Activated naive CD4-positive, alpha-beta T cell treated with Interleukin-2 at 50 U/mL for 16 hours (primary cell): ENCODE measurements around the gene ZBTB16.

Experiments used
- DNase-seq: peaks from one replicate; pipeline ENCODE4 v3.0.0-alpha.2; 2020

ZBTB16 gene

DNA sequence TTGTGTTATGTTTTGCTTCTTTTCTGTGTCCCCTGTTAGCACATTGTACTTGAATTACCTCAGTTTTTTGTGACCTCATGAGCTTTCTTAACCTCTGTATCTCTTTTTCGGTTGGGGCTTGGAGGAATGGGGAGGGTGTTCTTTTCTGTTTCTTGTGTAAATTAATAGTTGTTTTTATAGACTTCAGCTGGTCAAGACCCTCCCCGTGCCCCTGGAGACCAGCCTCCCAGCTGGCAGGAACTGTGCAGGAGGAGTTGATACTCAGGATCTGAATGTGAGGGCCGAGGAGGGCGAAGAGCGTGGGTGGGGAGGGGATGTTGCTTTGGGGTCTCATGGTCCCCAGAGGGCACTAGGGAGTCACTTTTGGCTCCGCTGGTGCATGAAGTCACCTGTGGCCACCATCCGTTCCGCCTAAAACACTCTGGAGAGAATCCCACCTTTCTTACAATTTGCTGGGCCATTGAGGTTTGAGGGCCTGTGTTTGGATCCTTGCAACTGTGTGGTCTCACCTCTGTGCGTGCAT is 192.4 kb downstream of the ZBTB16 start:
- DNase-seq: no peak

DNA sequence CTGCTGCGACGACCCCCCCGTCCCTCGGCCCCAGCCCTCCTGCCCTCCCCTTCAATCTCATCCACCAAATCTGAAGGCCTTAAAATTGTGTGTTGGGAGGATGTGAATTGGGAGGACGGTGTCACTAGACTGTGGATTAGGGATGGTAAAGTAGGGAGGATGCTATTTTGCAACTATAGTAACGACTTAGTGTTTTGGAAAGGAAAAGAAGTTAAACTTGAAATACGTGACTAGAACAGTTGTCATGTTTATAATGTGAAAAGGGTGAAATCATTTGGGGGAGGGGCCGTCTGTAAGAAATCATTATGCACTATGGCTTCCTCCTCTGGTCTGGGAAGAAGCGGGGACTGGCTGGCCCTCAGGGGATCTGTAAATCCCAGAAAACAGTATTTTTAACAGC is 193.3 kb downstream of the ZBTB16 start:
- DNase-seq: no peak

GRCh38 chr11:114253771-114254170 is 194.3 kb downstream of the ZBTB16 start:
- DNase-seq: no peak

DNA sequence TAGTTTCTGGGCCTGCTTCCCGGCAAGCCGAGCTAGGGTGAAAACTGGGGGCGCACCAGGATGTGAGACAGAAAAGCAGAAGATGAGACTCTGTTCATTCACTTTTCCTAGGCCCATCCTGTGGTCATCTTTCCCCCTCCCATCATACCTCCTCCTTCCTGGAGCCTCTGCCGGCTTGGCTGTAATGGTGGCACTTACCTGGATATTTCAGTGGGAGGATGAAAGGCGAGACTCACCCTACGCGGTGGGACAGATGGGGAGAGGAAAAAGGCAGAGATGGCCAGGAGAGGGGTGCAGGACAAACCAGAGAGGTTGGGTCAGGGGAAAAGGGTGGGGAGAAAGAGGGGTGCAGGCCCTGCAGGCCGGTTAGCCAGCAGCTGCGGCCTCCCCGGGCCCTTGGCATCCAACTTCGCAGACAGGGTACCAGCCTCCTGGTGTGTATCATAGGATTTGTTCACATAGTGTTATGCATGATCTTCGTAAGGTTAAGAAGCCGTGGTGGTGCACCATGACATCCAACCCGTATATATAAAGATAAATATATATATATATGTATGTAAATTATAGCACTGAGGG is 195.1 kb downstream of the ZBTB16 start:
- no peak for DNase-seq

DNA sequence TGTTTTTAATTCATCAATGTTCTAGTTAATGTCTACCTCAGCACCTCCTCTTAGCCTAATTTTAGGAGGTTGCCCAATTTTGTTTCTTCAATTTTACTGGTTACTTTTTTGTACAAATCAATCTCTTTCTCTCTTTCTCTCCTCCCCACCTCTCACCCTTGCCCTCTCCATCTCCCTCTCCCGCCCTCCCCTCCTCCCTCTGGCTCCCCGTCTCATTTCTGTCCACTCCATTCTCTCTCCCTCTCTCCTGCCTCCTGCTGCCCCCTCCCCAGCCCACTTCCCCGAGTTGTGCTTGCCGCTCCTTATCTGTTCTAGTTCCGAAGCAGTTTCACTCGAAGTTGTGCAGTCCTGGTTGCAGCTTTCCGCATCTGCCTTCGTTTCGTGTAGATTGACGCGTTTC is 195.8 kb downstream of the ZBTB16 start:
- no peak for DNase-seq

GRCh38 chr11:114256176-114256966 is 196.9 kb downstream of the ZBTB16 start:
- DNase-seq: no peak

GRCh38 chr11:114256967-114257286 is 197.4 kb downstream of the ZBTB16 start:
- no peak for DNase-seq

DNA sequence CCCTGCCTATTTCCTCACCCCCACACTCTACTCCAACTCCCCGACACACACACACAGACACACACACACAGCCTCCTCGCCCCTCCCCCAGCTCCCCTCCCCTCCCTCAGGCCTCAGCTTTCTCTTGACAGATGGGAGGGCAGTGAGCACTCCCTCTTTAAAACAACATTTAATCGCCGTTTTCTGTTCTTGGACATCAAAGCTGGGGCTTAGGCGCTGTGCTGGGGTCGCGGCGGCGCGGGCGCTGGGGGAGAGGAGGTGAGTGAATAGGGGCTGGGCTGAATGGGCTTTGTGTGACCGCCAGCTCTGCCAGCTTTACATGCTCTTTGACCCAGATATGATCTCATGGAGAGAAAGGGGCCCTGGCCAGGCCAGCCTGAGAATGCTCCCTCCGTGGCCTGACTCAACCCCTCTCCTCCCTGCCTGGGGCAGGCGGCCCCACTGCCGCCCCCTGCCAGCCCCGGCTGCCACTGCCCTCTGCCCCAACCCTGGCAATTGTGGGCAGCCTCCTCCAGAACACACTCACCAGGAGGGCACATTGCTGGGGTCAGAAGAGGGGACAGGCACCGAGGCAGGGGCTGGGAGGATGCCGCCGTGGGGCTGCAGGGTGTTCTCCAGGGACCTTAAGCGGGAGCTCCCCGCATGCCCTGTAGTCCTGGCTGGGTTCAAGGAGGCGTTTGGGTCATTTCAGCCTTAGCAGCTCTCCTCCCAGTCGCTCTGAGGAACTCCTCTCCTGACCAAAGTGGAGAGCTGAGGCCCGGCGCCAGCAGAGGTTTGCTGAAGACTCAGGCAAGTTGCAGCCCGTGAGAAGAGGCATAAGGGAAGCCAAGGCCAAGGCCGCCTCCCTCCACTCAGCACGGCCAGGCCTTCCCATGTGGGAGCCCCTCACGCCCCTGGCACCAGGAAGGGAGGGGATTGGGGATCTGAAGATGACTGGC is 198.4 kb downstream of the ZBTB16 start:
- DNase-seq: no peak

DNA sequence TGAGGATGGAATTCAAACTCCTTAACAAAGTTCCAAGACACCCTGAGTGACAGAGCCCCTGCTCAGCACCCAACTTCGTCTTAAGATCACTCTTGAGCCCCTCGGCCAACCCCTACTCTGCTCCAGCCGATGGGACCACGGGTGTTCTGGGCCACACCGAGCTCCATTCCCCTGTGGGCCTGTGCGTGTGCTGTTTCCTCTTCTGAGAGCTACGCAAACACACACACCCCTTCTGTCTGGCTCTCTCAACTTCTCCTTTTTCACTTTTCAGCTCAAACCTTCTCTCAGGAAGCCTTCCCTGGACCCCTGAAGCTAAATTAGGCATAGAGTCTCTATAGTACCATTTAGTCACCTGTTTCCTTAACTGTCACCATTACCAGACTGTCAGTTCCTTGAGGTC is 199.2 kb downstream of the ZBTB16 start:
- DNase-seq: no peak

DNA sequence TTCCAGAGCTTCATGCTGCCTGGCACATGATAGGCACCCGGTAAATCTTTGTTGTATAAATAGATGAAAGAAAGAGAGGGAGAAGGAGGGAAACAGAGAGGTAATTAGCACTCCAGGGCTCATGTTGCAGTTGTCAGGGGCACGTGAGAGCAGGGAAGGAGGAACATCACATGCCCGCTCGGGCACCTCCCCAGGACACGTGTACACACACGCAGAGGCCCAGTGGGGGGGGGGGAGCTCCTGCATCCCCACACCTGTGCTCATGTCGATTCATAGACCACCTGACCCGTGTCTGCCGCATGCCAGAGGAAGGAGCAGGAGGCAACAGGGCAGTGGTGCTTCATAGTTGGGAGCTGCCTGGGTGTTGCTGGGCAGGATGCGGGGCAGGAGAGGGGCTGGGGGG is 199.6 kb downstream of the ZBTB16 start:
- no peak for DNase-seq

- DNase-seq: no peak
Measured at GRCh38 chr11:114259551-114259983, 200.1 kb downstream of the ZBTB16 start.

GRCh38 chr11:114260077-114260476 is 200.6 kb downstream of the ZBTB16 start:
- DNase-seq: no peak

DNA sequence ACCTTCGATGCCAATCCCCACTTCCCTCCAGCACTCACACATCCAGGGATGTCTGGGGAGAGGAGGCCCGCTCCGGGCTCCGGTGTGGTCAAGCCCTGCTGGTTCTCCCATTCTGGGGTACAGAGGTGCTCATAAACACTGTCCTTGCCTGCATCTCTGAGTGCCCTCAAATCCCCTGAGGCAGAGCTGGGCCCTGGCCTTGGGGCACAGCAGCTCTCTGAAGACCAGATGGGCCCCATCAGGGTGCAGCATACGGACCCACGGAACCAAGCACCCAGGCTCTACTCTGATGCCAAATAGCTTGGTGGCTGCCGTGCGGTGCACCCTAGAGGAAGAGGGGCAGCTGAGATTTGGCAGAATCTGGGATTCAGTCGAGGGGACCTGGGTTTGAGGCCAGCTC is 201.0 kb downstream of the ZBTB16 start:
- no peak for DNase-seq

DNA sequence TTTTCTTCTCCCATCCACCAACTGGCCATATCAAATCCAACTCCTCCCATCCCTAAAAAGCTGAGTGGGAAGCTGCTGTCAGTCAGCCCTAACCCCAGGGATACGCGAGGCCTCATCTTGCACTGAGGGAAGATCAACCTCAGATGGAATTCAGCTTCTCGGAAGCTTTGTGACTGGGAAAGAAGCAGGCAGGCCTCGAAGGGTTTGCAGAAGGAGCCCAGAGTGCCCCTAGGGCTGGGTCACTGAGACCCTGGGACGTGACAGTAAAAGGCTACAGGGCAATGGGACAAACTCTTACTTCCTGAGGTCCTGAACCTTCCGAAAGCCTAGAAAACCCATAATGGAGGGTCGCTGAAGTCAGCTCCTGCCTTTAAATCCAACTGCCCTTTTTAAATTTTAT is 202.3 kb downstream of the ZBTB16 start:
- DNase-seq: no peak

- DNase-seq: no peak
Measured at GRCh38 chr11:114262681-114263512, 203.4 kb downstream of the ZBTB16 start.

DNA sequence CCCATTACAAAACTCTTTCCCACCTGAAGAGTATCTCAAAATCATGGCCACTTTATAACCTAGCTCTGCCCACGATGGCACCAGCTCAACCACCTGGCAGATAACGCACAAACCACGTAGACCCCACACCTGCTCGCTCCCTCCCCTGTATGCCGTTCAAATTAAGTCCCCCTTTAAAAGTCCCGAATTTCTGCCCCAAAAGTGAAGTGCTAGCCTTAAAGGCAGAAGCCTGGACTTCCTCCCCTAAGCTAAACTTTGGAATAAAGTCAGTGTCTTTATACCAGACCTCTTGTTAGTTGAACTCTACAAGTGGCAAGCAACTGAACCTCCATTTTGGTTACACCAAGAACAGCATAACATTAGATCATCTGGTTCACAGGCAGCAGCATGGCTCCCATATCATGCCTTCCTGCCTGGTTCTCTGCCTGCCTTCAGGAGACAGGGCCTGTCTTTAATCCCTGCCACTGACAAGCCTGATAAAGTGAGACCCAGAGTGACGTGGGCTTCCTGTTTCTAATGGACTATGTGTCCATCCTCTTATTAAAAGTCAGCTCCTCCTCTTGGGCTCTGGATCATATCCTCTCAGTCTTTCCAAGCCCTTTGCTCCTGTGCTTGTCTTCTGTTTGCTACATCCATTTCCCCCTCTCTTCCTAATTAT is 204.1 kb downstream of the ZBTB16 start:
- no peak for DNase-seq

- DNase-seq: no peak
Measured at GRCh38 chr11:114264381-114264780, 204.9 kb downstream of the ZBTB16 start.

DNA sequence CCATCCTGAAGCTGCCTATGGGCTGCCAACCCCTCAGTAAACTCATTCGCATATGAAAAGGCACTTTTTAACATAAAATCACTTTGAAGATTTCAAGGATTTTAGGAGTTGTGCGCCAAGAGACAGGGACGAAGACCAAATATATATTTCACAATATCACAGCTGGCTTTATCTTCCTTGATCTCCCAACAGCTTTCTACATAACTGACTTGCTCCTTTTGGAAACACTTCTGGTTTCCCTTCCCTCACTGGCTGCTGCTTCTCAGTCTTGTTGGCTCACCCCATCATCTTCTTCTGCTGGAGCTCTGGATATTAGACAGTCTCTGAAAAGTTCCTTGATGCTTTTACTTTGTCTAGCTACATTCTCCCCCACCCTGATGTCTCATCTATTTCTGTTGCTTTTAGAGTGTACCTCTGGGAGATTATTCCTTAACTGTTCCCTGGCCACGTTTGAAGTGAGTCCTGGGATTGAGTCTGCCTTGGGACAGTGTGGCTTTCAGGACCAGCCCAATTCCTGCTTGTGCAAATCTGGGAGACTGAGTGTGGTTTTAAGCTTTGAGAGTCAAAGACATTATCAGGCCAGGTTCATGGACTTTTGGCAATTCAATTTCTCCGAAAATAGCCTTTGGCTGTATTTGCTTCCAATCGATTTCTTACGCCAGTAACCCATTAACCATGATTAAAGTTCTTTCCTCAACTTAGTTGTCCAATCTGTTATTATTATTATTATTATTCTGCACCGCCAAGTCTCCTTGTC is 205.8 kb downstream of the ZBTB16 start:
- DNase-seq: no peak

- no peak for DNase-seq
Measured at GRCh38 chr11:114269498-114269897, 210.0 kb downstream of the ZBTB16 start.

GRCh38 chr11:114270531-114271270 is 211.2 kb downstream of the ZBTB16 start:
- no peak for DNase-seq

GRCh38 chr11:114271316-114271715 is 211.8 kb downstream of the ZBTB16 start:
- DNase-seq: no peak
